HepG2 (cell line): Measurements from ENCODE around the gene FNDC4. TPM values are rescaled to one million over a fixed set of nuclear protein-coding genes. Genes with fewer than 3 reads are reported as not detected.

Experiments
- ARNTL ChIP-seq: sonication (generic); formaldehyde crosslinking; IDR thresholded peaks from 2 replicates; pipeline ENCODE4 v1.4.0; 2020; ENCODE audit warnings: mild to moderate bottlenecking, missing genetic modification reagents
- ASH2L ChIP-seq: fragments of 300-600, 200-600 bp; sonication (generic); IDR thresholded peaks from 2 replicates; pipeline ENCODE4 v1.7.0; 2017; ENCODE audit warnings: low read depth, mild to moderate bottlenecking, moderate library complexity, mixed read lengths, low read length; ENCODE audit not compliant: insufficient read length
- BRF2 ChIP-seq: sonication (generic); formaldehyde crosslinking; IDR thresholded peaks from 2 replicates; pipeline ENCODE4 v1.8.1; 2022; ENCODE audit warnings: mild to moderate bottlenecking, missing genetic modification reagents
- CBFB ChIP-seq: sonication (generic); formaldehyde crosslinking; IDR thresholded peaks from 2 replicates; pipeline ENCODE4 v1.4.0; 2020; ENCODE audit warnings: missing genetic modification reagents
- CEBPG ChIP-seq: IDR thresholded peaks from 2 replicates; pipeline ENCODE4 v1.6.1; 2016
- HIC2 ChIP-seq: sonication (generic); formaldehyde crosslinking; IDR thresholded peaks from 2 replicates; pipeline ENCODE4 v1.9.0; 2022; ENCODE audit warnings: low read depth, missing genetic modification reagents
- HOXA3 ChIP-seq: sonication (generic); formaldehyde crosslinking; IDR thresholded peaks from 2 replicates; pipeline ENCODE4 v1.5.0; 2020; ENCODE audit warnings: missing genetic modification reagents
- NCOA2 ChIP-seq: sonication (generic); formaldehyde crosslinking; IDR thresholded peaks from 2 replicates; pipeline ENCODE4 v1.8.0; 2022; ENCODE audit warnings: inconsistent platforms
- NCOR1 ChIP-seq: fragments of 200-600 bp; sonication (generic); IDR thresholded peaks from 2 replicates; pipeline ENCODE4 v1.7.0; 2017; ENCODE audit warnings: antibody characterized with exemption, low read length, borderline replicate concordance
- NONO ChIP-seq, 2 experiments: fragments of 450-650 bp in 1 of 2; sonication (generic) in 1 of 2; formaldehyde crosslinking in 1 of 2; IDR thresholded peaks in 1 of 2; conservative IDR thresholded peaks in 1 of 2; 2 replicates each; pipeline versions ENCODE4 v1.6.1 to v1.8.0; 2017 to 2022; ENCODE audit warnings: mild to moderate bottlenecking in 1 of 2, missing genetic modification reagents in 1 of 2, moderate library complexity in 1 of 2
- PHF5A ChIP-seq: IDR thresholded peaks from one replicate; pipeline ENCODE4 v1.6.1; 2018; ENCODE audit warnings: low read depth, missing genetic modification reagents; ENCODE audit not compliant: unreplicated experiment
- SKI ChIP-seq: fragments of 450-650 bp; IDR thresholded peaks from one replicate; pipeline ENCODE4 v1.6.1; 2018; ENCODE audit warnings: mild to moderate bottlenecking; ENCODE audit not compliant: partially characterized antibody
- SOX13 ChIP-seq, 3 experiments: fragments of 450-650 bp in 1 of 3; sonication (generic) in 1 of 3; formaldehyde crosslinking in 1 of 3; IDR thresholded peaks in 2 of 3; conservative IDR thresholded peaks in 1 of 3; 2 replicates each; pipeline versions ENCODE4 v1.5.0 to v1.6.1; 2016 to 2020; ENCODE audit warnings: antibody characterized with exemption in 1 of 3, mild to moderate bottlenecking in 1 of 3, missing compliant biosample characterization in 1 of 3, missing genetic modification reagents in 1 of 3, moderate library complexity in 1 of 3
- TBX2 ChIP-seq: sonication (generic); formaldehyde crosslinking; IDR thresholded peaks from 2 replicates; pipeline ENCODE4 v1.5.0; 2020; ENCODE audit warnings: missing genetic modification reagents, mild to moderate bottlenecking, borderline replicate concordance
- TGIF2 ChIP-seq: IDR thresholded peaks from 2 replicates; pipeline ENCODE4 v1.6.1; 2016; ENCODE audit warnings: control low read depth, missing compliant biosample characterization
- ZBTB8A ChIP-seq: sonication (generic); formaldehyde crosslinking; IDR thresholded peaks from 2 replicates; pipeline ENCODE4 v1.4.0; 2020; ENCODE audit warnings: mild to moderate bottlenecking, low read depth, missing genetic modification reagents, borderline replicate concordance
- ZMYM2 ChIP-seq: sonication (generic); formaldehyde crosslinking; IDR thresholded peaks from 2 replicates; pipeline ENCODE4 v1.8.0; 2022; ENCODE audit warnings: mild to moderate bottlenecking, missing genetic modification reagents
- ZMYM4 ChIP-seq: sonication (generic); formaldehyde crosslinking; IDR thresholded peaks from 2 replicates; pipeline ENCODE4 v1.8.1; 2023; ENCODE audit warnings: mild to moderate bottlenecking, missing genetic modification reagents
- ZNF317 ChIP-seq: sonication (generic); formaldehyde crosslinking; IDR thresholded peaks from 2 replicates; pipeline ENCODE4 v1.5.0; 2020; ENCODE audit warnings: mild to moderate bottlenecking, missing genetic modification reagents
- ZNF550 ChIP-seq: sonication (generic); formaldehyde crosslinking; IDR thresholded peaks from 2 replicates; pipeline ENCODE4 v1.4.0; 2020; ENCODE audit warnings: mild to moderate bottlenecking, missing genetic modification reagents, borderline replicate concordance
- ZNF703 ChIP-seq: sonication (generic); formaldehyde crosslinking; IDR thresholded peaks from 2 replicates; pipeline ENCODE4 v1.5.1; 2020; ENCODE audit warnings: missing genetic modification reagents, mild to moderate bottlenecking, moderate library complexity, borderline replicate concordance
- ZNF746 ChIP-seq: sonication (generic); formaldehyde crosslinking; IDR thresholded peaks from 2 replicates; pipeline ENCODE4 v1.8.0; 2022; ENCODE audit warnings: mild to moderate bottlenecking, missing genetic modification reagents
- polyA plus RNA-seq, 8 experiments: library from polyadenylated mRNA; depleted of rRNA in 3 of 8; stranded (reverse) in 7 of 8; unstranded in 1 of 8; fragments of >200 nt; fragmentation: Illumina TruSeq in 4 of 8; extraction: Trizol in 4 of 8; gene quantifications; 2 replicates each; pipeline versions ENCODE4 v1.2.1 to v1.2.3, GENCODE V29; 2011 to 2016; ENCODE audit warnings: low read depth in 4 of 8, missing spikeins in 1 of 8, mixed read lengths in 1 of 8; ENCODE audit not compliant: insufficient read depth in 1 of 8
- total RNA-seq, 5 experiments: library from RNA; depleted of rRNA; stranded (reverse); fragments of >200 nt; fragmentation: Illumina TruSeq; extraction: Trizol; gene quantifications; 2 replicates each; pipeline ENCODE4 v1.2.3, GENCODE V29; 2016; ENCODE audit warnings: low read depth in 1 of 5

The FNDC4 gene
- total and polyA plus RNA-seq, 2 of the 13 experiments (the other 11 are each of a cell fraction or from before 2014, with no cell fraction given) = 9.0 to 17.4 TPM

DNA sequence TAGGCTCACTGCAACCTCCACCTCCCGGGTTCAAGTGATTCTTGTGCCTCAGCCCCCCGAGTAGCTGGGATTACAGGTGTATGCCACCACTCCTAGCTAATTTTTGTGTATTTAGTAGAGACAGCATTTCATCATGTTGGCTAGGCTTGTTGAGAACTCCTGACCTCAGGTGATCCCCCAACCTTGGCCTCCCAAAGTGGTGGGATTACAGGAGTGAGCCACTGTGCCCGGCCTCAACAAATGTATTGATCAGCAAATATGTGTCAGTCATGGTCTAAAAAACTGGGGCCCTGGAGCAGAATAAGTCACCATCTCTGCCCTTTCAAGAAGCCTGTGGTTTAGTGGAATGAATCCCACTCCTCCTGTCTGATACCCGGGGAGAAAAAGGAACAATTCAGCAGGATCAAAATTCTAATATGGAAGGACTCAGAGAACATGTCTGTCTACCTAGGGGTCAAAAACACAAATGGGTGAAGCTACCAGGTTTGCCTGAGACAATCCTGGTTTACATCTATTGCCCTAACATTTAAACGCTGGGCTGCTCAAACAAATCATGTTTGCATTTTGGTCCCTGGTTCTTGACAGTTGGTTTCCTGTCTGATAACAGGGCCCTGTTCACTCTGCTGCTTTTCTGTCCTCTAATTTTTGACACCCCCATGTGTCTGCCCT is 23.2 kb upstream of the FNDC4 start (continued):
- TF ChIP-seq HOXA3 = peak; percentile 7; the same call in 1 of the 2 replicates
- peak; percentile 84 for TF ChIP-seq ZNF703 (CRISPR knock-in tag)
- TF ChIP-seq ARNTL (CRISPR knock-in tag) = 0 out of 2 replicates have a peak, but pooled peaks have one; percentile 16
- 0 out of 2 replicates have a peak, but pooled peaks have one; percentile 26 for TF ChIP-seq HIC2
- TF ChIP-seq NCOA2 (CRISPR knock-in tag) = peak; percentile 47
- no peak for TF ChIP-seq ASH2L
- peak; percentile 58 for TF ChIP-seq BRF2 (CRISPR knock-in tag)
- no peak for TF ChIP-seq NCOR1
- TF ChIP-seq ZMYM2 (CRISPR knock-in tag) = no peak
- TF ChIP-seq ZNF550 (CRISPR knock-in tag) = no peak
- TF ChIP-seq ZBTB8A (CRISPR knock-in tag) = no peak
- 0 out of 2 replicates have a peak, but pooled peaks have one; percentile 55 for TF ChIP-seq ZNF746 (CRISPR knock-in tag)
- peak; percentile 46; the same call in 1 of the 2 replicates for TF ChIP-seq TGIF2 (CRISPR knock-in tag)
- peak; percentile 69 for TF ChIP-seq TBX2 (CRISPR knock-in tag)
- peak; percentile 49; the same call in 1 of the 2 replicates for TF ChIP-seq CEBPG (CRISPR knock-in tag)
- no peak for TF ChIP-seq PHF5A (CRISPR knock-in tag)
- TF ChIP-seq CBFB (CRISPR knock-in tag) = no peak
- TF ChIP-seq ZNF317 (CRISPR knock-in tag) = peak; percentile 51
- TF ChIP-seq ZMYM4 = peak; percentile 47; the same call in 1 of the 2 replicates
- no peak for TF ChIP-seq NONO (IDR thresholded peaks at IDR 0.05)
- TF ChIP-seq NONO (CRISPR knock-in tag; conservative IDR thresholded peaks at IDR 0.05) = peak; percentile 55; the same call in 1 of the 2 replicates
- TF ChIP-seq SKI = peak; percentile 53
- TF ChIP-seq SOX13 (IDR thresholded peaks at IDR 0.05) = no peak; the same call in 1 of the 2 replicates
- TF ChIP-seq SOX13 (CRISPR knock-in tag; conservative IDR thresholded peaks at IDR 0.05 in 1 of 2, IDR thresholded peaks at IDR 0.05 in 1 of 2) = peak in 1 of 2 experiments; percentile 10; a peak in 1 of 4 replicates
